Transverse colon (tissue), 4 donors: ENCODE measurements around the gene TIGD1. TPM values are rescaled to one million over a fixed set of nuclear protein-coding genes. Genes with fewer than 3 reads are reported as not detected.

ENCODE experiments used
- DNase-seq: peaks from one replicate; pipeline ENCODE4 v3.0.0-alpha.2; 2019
- H3K27ac ChIP-seq, 4 donors: fragments of 200-600 bp; sonication (generic); 2 replicates each; pipeline ENCODE4 v1.5.1; 2016 to 2018; ENCODE audit warnings: inconsistent platforms in 4 of 4
- H3K27me3 ChIP-seq: fragments of 200-600 bp; sonication (generic); 2 replicates; pipeline ENCODE4 v1.5.1; 2017; ENCODE audit warnings: inconsistent platforms
- H3K36me3 ChIP-seq, 4 donors: fragments of 200-600 bp; sonication (generic); 2 replicates each; pipeline ENCODE4 v1.5.1; 2017 to 2019; ENCODE audit warnings: inconsistent platforms in 4 of 4
- H3K4me1 ChIP-seq, 4 donors: fragments of 200-600 bp; sonication (generic); 2 replicates each; pipeline ENCODE4 v1.5.1; 2017 to 2020; ENCODE audit warnings: inconsistent platforms in 4 of 4
- H3K4me3 ChIP-seq, 4 donors: fragments of 200-600 bp; sonication (generic); 1 replicate in 1 of 4; 2 replicates in 3 of 4; pipeline versions ENCODE4 v1.5.1 to v1.6.1; 2017 to 2019; ENCODE audit warnings: inconsistent platforms in 4 of 4
- H3K9me3 ChIP-seq, 2 donors: fragments of 200-600 bp; sonication (generic); 2 replicates each; pipeline ENCODE4 v1.5.1; 2017 to 2019; ENCODE audit warnings: inconsistent platforms in 2 of 2
- EP300 ChIP-seq: sonication (generic); formaldehyde crosslinking; IDR thresholded peaks from one replicate; pipeline ENCODE4 v1.6.1; 2017; ENCODE audit warnings: antibody characterized with exemption, low read depth
- POLR2A ChIP-seq: fragments of 450-650 bp; IDR thresholded peaks from one replicate; pipeline ENCODE4 v1.6.1; 2016; ENCODE audit warnings: antibody characterized with exemption, mild to moderate bottlenecking, moderate library complexity
- POLR2AphosphoS5 ChIP-seq, 3 donors: sonication (generic); formaldehyde crosslinking; IDR thresholded peaks; one replicate each; pipeline ENCODE4 v1.6.1; 2016; ENCODE audit warnings: antibody characterized with exemption in 3 of 3
- WGBS, 2 donors: methylation state at CpG; one replicate each; pipeline ENCODE4 v1.1.5; 2018; ENCODE audit warnings: low coverage in 1 of 2; 5-methylcytosine and 5-hydroxymethylcytosine counted together
- in situ Hi-C, 4 donors: fragments of 200-750 bp; cut with MboI; loops; one replicate each; pipeline versions ENCODE4 v1.15.0 to v1.15.1; 2017; ENCODE audit warnings: low sequenced_read_pairs in 3 of 4, low pct_ligation_motif_present in 1 of 4, low pct_unique_long_range_greater_than_20kb in 1 of 4
- intact Hi-C: fragments of 100-400 bp; cut with DNase I; formaldehyde crosslinking; loops from one replicate; pipeline ENCODE4 v1.15.1; 2023; ENCODE audit warnings: low total_unique reads
- total RNA-seq, 4 donors: library from RNA; depleted of rRNA; stranded (reverse); fragments of >200 nt; gene quantifications; one replicate each; pipeline ENCODE4 v1.1.0, GENCODE V29; 2016
- TF ChIP-seq, protein P1 (sequence below), 5 experiments: fragments of 200-600 bp in 3 of 5; fragments of 450-650 bp in 2 of 5; sonication (generic) in 3 of 5; IDR thresholded peaks; 1 replicate in 2 of 5; 2 replicates in 3 of 5; pipeline ENCODE4 v1.5.1; 2016 to 2017; ENCODE audit warnings: antibody characterized with exemption in 5 of 5, inconsistent platforms in 3 of 5, mild to moderate bottlenecking in 2 of 5, moderate library complexity in 1 of 5

The TIGD1 gene
- total RNA-seq, 4 donors from 2014 or later: 4.6 to 23.1 (median 11.9) TPM

DNA sequence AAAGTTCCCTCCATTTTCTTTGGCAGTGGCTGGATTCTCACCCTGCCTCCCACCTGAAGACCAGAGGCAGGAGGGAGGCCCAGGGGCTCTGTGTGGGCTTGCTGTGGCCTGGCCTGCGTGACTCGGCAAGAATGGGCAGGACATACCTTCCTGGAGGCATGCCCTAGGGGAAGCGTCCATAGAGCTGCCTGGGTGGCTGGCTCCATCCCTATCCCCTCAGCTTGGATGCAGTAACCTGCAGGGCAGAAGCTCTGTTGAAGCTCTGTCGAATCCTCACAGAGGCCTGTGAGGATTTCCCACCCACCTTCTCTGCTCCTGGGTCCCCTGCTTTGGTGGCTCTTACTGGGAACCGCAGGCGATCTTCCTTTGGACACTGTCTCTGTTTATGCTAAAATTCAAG, 31.5 kb downstream of the TIGD1 start:
- TF ChIP-seq POLR2A (no peak), EP300 (no peak)
- intact Hi-C loops (no loop called here), in situ Hi-C loops (no loop called here)
- no peak overlapping the region for H3K27ac ChIP-seq
- H3K9me3 ChIP-seq: no peaks in the 10 kb centered on the region
- H3K36me3 ChIP-seq: no peaks in the 10 kb centered on the region
- H3K4me3 ChIP-seq: no peak overlapping the region
- H3K27me3 ChIP-seq: peaks cover 56% of the 10 kb centered on the region
- H3K4me1 ChIP-seq: peaks cover 0 to 20% (median 17%) of the 10 kb centered on the region in 4 donors
- DNase-seq: no peak
- 74% methylated on average over 6 of the region's 6 CpGs; no CpG with 5 or more reads in 1 of the 2 donors for WGBS, 2 donors

DNA sequence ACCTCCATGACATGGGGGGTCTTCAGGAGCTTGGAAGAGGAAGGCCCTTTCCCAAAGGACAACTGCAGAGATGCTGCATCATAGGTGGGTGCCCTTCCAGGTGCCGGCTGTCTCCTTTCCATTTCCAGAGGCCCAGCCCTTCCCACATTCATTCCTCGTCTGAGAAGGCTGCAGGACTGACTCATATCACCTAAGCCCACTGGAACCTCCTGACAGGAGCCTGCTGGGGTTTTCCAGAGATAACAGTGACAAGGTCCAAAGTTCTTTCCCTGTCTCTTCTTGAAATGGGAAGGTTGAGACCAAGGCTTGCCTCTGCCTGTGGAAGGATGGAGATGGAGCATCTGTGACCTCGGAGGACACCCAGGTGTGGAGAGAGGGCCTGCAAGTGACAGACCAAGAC, 33.8 kb downstream of the TIGD1 start:
- no peak for DNase-seq

DNA sequence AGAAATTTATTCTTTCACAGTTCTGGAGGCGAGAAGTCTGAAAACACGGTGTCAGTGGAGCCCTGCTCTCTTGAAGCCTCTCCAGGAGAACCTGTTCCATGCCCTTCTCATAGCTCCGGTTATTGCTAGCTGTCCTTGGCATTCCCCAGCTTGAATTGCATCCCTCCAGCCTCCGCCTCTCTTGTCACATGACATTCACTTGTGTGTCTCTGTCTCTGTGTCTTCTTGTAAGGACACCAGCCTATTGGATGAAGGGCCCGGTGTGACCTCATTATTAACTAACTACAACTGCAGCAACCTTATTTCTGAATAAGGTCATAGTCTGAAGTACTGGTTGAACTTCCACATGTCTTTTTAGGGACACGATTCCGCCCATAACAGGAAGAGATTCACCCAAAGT, 34.7 kb downstream of the TIGD1 start:
- in situ Hi-C loops (no loop called here), intact Hi-C loops (no loop called here)
- peaks cover 38% of the 10 kb centered on the region for H3K27me3 ChIP-seq
- no peak overlapping the region for H3K27ac ChIP-seq
- 83 to 100% methylated on average over 1 to 7 of the region's 7 CpGs for WGBS, 2 donors
- no peaks in the 10 kb centered on the region for H3K36me3 ChIP-seq
- DNase-seq: no peak
- H3K4me3 ChIP-seq: no peak overlapping the region
- no peaks in the 10 kb centered on the region for H3K9me3 ChIP-seq
- no peaks in the 10 kb centered on the region for H3K4me1 ChIP-seq
- no peak for TF ChIP-seq POLR2A
- TF ChIP-seq POLR2AphosphoS5 (IDR thresholded peaks at IDR 0.05): no peak
- TF ChIP-seq EP300: no peak
- TF ChIP-seq, protein P1, sequence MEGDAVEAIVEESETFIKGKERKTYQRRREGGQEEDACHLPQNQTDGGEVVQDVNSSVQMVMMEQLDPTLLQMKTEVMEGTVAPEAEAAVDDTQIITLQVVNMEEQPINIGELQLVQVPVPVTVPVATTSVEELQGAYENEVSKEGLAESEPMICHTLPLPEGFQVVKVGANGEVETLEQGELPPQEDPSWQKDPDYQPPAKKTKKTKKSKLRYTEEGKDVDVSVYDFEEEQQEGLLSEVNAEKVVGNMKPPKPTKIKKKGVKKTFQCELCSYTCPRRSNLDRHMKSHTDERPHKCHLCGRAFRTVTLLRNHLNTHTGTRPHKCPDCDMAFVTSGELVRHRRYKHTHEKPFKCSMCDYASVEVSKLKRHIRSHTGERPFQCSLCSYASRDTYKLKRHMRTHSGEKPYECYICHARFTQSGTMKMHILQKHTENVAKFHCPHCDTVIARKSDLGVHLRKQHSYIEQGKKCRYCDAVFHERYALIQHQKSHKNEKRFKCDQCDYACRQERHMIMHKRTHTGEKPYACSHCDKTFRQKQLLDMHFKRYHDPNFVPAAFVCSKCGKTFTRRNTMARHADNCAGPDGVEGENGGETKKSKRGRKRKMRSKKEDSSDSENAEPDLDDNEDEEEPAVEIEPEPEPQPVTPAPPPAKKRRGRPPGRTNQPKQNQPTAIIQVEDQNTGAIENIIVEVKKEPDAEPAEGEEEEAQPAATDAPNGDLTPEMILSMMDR (IDR thresholded peaks at IDR 0.05): no peak

More for the DNA sequence above, 33.8 kb downstream of the TIGD1 start:
- H3K36me3 ChIP-seq: no peaks in the 10 kb centered on the region
- H3K27me3 ChIP-seq: peaks cover 43% of the 10 kb centered on the region
- peaks cover 0 to under 1% (median 0%) of the 10 kb centered on the region in 4 donors for H3K4me1 ChIP-seq
- no peak for TF ChIP-seq POLR2A
- no peak for TF ChIP-seq EP300
- TF ChIP-seq, protein P1 (IDR thresholded peaks at IDR 0.05): no peak
- TF ChIP-seq POLR2AphosphoS5 (IDR thresholded peaks at IDR 0.05): no peak
- 73 to 80% methylated on average over 2 to 3 of the region's 3 CpGs for WGBS, 2 donors
- in situ Hi-C loops (no loop called here), intact Hi-C loops (no loop called here)
- no peak overlapping the region for H3K27ac ChIP-seq
- H3K9me3 ChIP-seq: no peaks in the 10 kb centered on the region
- no peak overlapping the region for H3K4me3 ChIP-seq

DNA sequence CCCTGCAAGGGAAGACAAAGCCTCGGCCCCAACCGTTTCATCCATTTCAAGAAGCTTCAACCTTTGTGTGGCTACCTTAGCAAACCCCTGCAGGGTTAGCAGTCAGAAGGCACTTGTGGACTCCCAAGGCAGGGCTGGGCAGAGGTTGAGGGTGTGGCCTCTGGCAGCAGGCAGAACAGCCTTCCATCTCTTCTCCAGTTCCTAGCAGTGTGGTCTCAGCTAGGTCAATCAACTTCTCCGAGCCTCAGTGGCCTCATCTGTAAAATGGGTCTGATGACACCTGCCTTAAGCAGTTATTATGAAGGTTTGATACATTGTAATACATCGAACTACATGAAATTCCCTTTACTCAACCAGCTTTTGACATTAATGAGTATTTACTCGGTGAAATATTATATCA, 37.0 kb downstream of the TIGD1 start:
- Histone ChIP-seq H3K9me3 (no peaks in the 10 kb centered on the region), H3K27ac (no peak overlapping the region), H3K27me3 (peaks cover 30% of the 10 kb centered on the region), H3K4me3 (no peak overlapping the region), H3K4me1 (no peaks in the 10 kb centered on the region), H3K36me3 (no peaks in the 10 kb centered on the region)
- WGBS, 2 donors: 68 to 81% methylated on average over 3 to 5 of the region's 5 CpGs
- DNase-seq: no peak
- in situ Hi-C loops (no loop called here), intact Hi-C loops (no loop called here)
- no peak for TF ChIP-seq EP300
- TF ChIP-seq, protein P1 (IDR thresholded peaks at IDR 0.05): no peak
- no peak for TF ChIP-seq POLR2A
- no peak for TF ChIP-seq POLR2AphosphoS5 (IDR thresholded peaks at IDR 0.05)

DNA sequence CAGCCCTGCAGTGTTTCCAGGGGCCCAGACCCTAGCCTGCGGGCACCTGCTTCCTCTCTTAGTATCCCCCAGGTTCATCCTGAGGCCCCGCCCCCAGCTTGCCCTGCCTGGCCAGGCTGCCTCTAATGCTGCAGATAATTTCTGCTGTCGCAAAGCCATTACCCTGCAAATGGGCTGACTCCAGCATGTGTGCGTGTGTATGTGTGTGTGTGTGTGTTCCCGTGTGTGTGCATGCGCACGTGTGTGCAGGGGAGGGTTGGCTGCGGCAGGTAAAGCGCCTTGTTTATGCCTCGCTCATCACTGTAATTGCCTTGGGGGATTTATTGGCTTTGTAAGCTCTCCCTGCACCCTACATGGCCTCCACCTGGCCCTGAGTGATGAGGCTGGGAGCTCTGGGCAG, 37.8 kb downstream of the TIGD1 start:
- intact Hi-C loops (no loop called here), in situ Hi-C loops (no loop called here)
- H3K36me3 ChIP-seq: no peaks in the 10 kb centered on the region
- peaks cover 30% of the 10 kb centered on the region for H3K27me3 ChIP-seq
- H3K4me1 ChIP-seq: no peaks in the 10 kb centered on the region
- DNase-seq: no peak
- TF ChIP-seq, protein P1 (IDR thresholded peaks at IDR 0.05): no peak
- TF ChIP-seq POLR2A: no peak
- no peak for TF ChIP-seq POLR2AphosphoS5 (IDR thresholded peaks at IDR 0.05)
- no peak for TF ChIP-seq EP300
- WGBS, 2 donors: 70% methylated on average over 6 of the region's 10 CpGs; no CpG with 5 or more reads in 1 of the 2 donors
- H3K4me3 ChIP-seq: no peak overlapping the region
- no peaks in the 10 kb centered on the region for H3K9me3 ChIP-seq
- no peak overlapping the region for H3K27ac ChIP-seq
